CD4-positive, alpha-beta T cell treated with Interleukin-1 beta for 1 hour (primary cell): ENCODE measurements around the gene HIBADH.
"Not testable (repeated sequence)": the region's sequence is repeated elsewhere in the genome, so short reads cannot be mapped to it uniquely, and the experiment has no call there.

Source experiments
- DNase-seq, 2 donors: peaks; one replicate each; pipeline ENCODE4 v3.0.0-alpha.2; 2020 to 2022

Gene HIBADH

GRCh38 chr7:27535795-27536194 is 126.9 kb downstream of the HIBADH start:
- no peak for DNase-seq

GRCh38 chr7:27533652-27534081 is 129.0 kb downstream of the HIBADH start:
- no peak for DNase-seq

- DNase-seq = no peak
Observed at GRCh38 chr7:27532314-27532713, 130.4 kb downstream of the HIBADH start.

GRCh38 chr7:27527348-27527714 is 135.4 kb downstream of the HIBADH start:
- no peak for DNase-seq

GRCh38 chr7:27526611-27527347 is 135.9 kb downstream of the HIBADH start:
- DNase-seq = no peak

GRCh38 chr7:27526131-27526530 is 136.6 kb downstream of the HIBADH start:
- DNase-seq = no peak

- DNase-seq = no peak
Observed at GRCh38 chr7:27523321-27523720, 139.4 kb downstream of the HIBADH start.

GRCh38 chr7:27522566-27522965 is 140.1 kb downstream of the HIBADH start:
- no peak for DNase-seq

- DNase-seq = no peak
Observed at GRCh38 chr7:27520815-27521790, 141.6 kb downstream of the HIBADH start.

- no peak for DNase-seq
Observed at GRCh38 chr7:27519793-27520469, 142.8 kb downstream of the HIBADH start.

- DNase-seq = no peak
Observed at GRCh38 chr7:27518561-27519350, 143.9 kb downstream of the HIBADH start.

GRCh38 chr7:27516421-27516820 is 146.3 kb downstream of the HIBADH start:
- DNase-seq = no peak

GRCh38 chr7:27515933-27516332 is 146.8 kb downstream of the HIBADH start:
- no peak for DNase-seq

- no peak for DNase-seq
Observed at GRCh38 chr7:27514861-27515260, 147.8 kb downstream of the HIBADH start.

- DNase-seq = no peak
Observed at GRCh38 chr7:27513885-27514284, 148.8 kb downstream of the HIBADH start.

- DNase-seq = not testable (repeated sequence)
Observed at GRCh38 chr7:27511370-27511769, 151.3 kb downstream of the HIBADH start.

- no peak for DNase-seq
Observed at GRCh38 chr7:27510541-27510940, 152.1 kb downstream of the HIBADH start.

GRCh38 chr7:27501879-27502278 is 160.8 kb downstream of the HIBADH start:
- DNase-seq = not testable (repeated sequence)

- DNase-seq = no peak
Observed at GRCh38 chr7:27501001-27501400, 161.7 kb downstream of the HIBADH start.

- DNase-seq = no peak
Observed at GRCh38 chr7:27492224-27492623, 170.5 kb downstream of the HIBADH start.

GRCh38 chr7:27491534-27491933 is 171.1 kb downstream of the HIBADH start:
- no peak for DNase-seq

- no peak for DNase-seq
Observed at GRCh38 chr7:27487509-27487908, 175.2 kb downstream of the HIBADH start.
